Activated naive CD4-positive, alpha-beta T cell treated with anti-CD3 and anti-CD28 coated beads, Interleukin-2, amount 10 ng/mL, durations not matched to agents 7 days and 5 days (primary cell): ENCODE data around the gene MX1.

Experiments
- CTCF ChIA-PET: fragments of 350-600 bp; sonication (Branson Sonifier 250); formaldehyde crosslinking; loops from one replicate; lab custom pipeline; 2021; ENCODE audit warnings: antibody characterized with exemption; lab: Charles Lee
- DNase-seq: peaks from one replicate; pipeline ENCODE4 v3.0.0-alpha.2; 2020
- H3K27ac Mint-ChIP-seq: one replicate; pipeline ENCODE4 v1.8.0; 2021; ENCODE audit warnings: mild to moderate bottlenecking, moderate library complexity, mixed read lengths
- H3K27me3 Mint-ChIP-seq: one replicate; pipeline ENCODE4 v1.8.0; 2021; ENCODE audit warnings: mild to moderate bottlenecking, mixed read lengths
- H3K36me3 Mint-ChIP-seq: one replicate; pipeline ENCODE4 v1.8.0; 2021; ENCODE audit warnings: mixed read lengths
- H3K4me1 Mint-ChIP-seq: one replicate; pipeline ENCODE4 v1.8.0; 2021; ENCODE audit warnings: mixed read lengths
- H3K4me3 Mint-ChIP-seq: one replicate; pipeline ENCODE4 v1.8.0; 2021; ENCODE audit warnings: mild to moderate bottlenecking, moderate library complexity, mixed read lengths
- H3K9me3 Mint-ChIP-seq: one replicate; pipeline ENCODE4 v1.8.0; 2021; ENCODE audit warnings: mixed read lengths

MX1 gene

DNA sequence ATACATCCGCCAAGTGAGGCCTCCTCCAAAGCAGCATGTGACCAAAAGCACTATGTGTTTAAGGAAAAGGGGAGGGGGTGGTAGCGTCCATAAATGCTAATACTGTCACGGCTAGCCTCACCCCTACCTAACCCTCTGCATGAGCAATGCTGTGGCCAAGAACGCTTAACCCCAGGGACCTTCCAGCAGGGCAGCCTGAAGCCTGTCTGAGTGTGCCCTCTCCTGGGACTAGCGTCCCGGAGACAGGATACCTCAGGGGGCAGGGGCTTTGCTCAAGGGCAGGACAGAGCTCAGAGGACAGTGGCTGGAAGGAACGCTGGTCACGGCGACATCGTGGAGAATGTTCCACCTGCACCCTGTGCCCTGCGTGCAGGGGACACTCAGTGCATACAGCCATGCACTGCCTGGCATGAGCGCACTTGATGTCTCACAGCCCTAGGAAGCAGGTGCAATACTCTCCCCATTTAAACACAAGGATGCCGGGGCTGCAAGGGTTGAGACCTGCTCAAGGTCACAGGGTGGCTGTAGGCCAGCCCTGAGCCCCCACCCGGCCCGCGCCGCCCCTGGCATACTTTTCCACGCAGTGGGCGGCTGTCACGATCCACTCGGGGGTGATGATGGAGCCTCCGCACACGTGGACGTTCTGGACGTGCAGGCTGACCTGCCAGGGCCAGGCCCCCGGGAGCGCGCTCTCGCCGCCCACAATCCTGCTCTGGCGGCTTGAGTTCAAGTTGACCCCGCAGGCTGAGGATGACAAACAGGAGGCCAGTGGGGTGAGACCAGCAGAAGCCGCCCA, 46.9 kb downstream of the MX1 start:
- Mint-ChIP-seq H3K27ac (no peak overlapping the region), H3K36me3 (no peaks in the 10 kb centered on the region), H3K27me3 (peaks cover 47% of the 10 kb centered on the region), H3K9me3 (no peaks in the 10 kb centered on the region), H3K4me3 (no peak overlapping the region), H3K4me1 (peaks cover 12% of the 10 kb centered on the region)
- no peak for DNase-seq
- CTCF ChIA-PET: no interaction called here

DNA sequence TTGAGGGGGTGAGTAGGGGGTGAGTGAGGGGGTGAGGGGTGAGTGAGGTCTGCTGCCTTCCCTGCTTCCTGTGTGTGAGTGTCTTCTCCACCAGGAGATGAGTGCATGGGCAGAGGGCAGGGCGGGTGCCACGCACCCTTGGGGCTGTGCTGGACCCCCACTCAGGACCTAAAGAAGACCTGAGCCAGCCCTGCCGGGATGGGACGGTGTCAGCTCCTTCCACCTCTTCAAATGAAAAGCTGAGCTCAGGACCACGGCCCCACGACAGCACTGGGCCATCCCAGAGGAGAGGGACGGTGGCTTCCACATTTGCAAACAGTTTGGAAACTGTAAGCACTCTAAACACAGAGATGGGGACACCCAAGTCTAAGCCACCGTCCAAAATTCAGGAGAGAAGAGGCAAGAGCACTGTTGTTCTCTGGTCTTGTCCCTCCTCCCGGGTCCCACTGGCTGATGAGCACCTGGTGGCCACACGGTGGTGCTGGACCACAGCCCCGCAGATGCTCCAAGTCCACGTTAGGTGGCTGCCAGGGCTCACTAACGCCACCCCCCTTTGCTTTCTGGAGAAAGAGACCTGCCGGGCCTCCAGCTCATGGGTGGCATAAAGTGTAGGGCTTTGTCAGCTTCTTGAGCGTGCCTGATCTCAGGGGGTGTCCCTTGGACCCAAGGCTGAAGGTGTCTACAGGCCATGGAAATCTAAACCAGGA, 49.8 kb downstream of the MX1 start:
- no peak for DNase-seq
- H3K4me3 Mint-ChIP-seq: no peak overlapping the region
- CTCF ChIA-PET: interaction anchor here (0.8 to 1.0 kb wide), 2 partner anchors 190 to 192 kb away, joined by 3 to 4 read pairs; no protein-coding TSS in a partner anchor
- H3K27me3 Mint-ChIP-seq: peaks cover 44% of the 10 kb centered on the region
- H3K27ac Mint-ChIP-seq: no peak overlapping the region
- no peaks in the 10 kb centered on the region for H3K36me3 Mint-ChIP-seq
- peaks cover 13% of the 10 kb centered on the region for H3K4me1 Mint-ChIP-seq
- no peaks in the 10 kb centered on the region for H3K9me3 Mint-ChIP-seq

DNA sequence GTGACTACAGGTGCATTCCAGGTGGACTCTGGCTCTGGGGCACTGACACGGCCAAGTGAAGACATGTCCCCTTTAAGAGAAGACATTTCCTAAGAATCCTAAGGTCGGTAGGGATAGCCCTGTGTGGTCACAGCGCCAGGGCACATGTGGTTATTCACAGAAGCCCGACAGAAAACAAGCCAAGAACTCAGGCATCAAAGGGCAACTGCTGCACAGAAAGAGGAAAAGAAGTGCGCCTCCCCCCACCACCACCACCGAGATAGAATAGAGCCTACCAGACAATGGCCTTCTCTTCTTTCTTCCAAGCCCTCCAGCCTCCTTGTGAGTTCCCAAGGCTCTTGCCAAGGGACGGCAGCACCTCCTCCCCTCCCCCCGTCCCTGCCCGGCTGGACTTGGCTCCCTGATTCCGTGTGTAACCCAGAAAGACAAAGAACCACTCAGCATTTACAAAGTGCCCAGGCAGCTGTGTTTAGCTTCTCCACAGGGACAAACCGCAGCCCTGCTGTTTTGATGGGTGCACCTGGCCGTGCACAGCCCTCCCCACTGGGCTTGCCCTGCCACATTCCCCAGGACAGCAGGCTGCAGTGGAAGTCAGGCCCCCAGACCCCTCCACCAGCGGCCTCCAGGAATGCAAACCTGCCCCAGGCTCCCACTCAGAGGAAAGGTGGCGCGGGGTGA, 51.7 kb downstream of the MX1 start:
- H3K27ac Mint-ChIP-seq: no peak overlapping the region
- no peaks in the 10 kb centered on the region for H3K36me3 Mint-ChIP-seq
- peaks cover 13% of the 10 kb centered on the region for H3K4me1 Mint-ChIP-seq
- no peaks in the 10 kb centered on the region for H3K9me3 Mint-ChIP-seq
- no peak overlapping the region for H3K4me3 Mint-ChIP-seq
- peaks cover 44% of the 10 kb centered on the region for H3K27me3 Mint-ChIP-seq
- CTCF ChIA-PET: no interaction called here
- DNase-seq: no peak

DNA sequence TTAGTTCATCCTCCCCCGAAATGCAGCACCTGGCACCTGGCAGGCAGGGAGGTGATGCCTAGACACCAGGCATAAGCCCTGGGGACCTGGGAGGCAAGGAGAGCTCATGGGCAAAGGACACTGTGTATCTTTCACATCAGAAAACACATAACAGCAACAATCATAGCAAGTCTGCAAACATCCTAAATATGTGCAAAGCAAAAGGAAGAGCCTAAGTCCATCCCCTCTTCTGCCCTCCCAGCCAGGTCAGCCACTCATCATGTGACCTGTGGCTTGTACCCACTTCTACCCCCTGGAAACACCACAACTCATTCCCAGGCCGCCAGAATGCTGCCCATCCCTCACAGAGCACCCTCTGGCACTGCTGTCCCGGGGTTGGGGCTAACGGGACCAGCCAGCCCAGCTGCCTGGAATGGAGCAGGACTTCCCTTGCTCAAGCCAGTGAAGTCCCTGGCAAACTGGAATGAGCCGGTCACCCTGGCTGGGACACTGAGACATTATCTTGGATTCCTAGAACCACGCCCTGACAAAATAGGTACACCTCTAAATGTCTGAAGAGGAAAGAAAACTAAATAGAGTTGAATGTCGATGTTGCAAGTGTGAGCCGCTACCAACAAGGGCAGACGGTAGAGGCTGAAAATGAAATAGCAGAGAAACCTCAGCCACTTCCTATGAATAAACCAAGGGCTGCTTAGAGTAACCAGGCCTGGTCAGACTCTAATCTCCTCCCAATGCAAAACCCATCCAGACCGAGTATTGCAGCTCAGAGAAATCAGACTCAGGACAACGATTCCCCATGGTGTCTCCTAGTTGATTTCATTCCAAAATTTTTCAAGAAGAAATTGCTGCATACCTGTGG, 52.5 kb downstream of the MX1 start:
- Mint-ChIP-seq H3K27me3 (peaks cover 44% of the 10 kb centered on the region), H3K9me3 (no peaks in the 10 kb centered on the region), H3K4me3 (no peak overlapping the region), H3K27ac (no peak overlapping the region), H3K4me1 (peaks cover 13% of the 10 kb centered on the region), H3K36me3 (no peaks in the 10 kb centered on the region)
- CTCF ChIA-PET: no interaction called here
- DNase-seq: no peak

DNA sequence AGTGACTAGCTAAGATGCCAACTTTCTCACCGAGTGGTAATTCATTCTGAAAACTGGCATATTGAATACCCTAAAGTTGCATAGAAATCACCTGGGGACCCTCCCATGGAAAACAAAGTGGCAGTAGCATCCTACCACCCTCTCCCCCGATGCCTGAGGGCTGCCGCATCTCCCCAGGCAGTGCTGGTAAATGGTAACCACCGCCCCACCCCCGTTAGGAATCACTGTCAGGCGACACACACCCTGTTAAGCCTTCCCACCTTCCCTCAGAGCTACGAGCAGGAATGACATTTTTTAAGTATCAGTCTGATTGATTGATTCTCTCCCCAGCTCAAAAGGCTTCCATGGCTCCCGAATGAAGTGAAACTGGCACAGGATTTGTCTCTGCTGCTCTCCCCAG, 53.6 kb downstream of the MX1 start:
- no peaks in the 10 kb centered on the region for H3K36me3 Mint-ChIP-seq
- H3K27me3 Mint-ChIP-seq: peaks cover 44% of the 10 kb centered on the region
- H3K9me3 Mint-ChIP-seq: no peaks in the 10 kb centered on the region
- peaks cover 13% of the 10 kb centered on the region for H3K4me1 Mint-ChIP-seq
- no peak overlapping the region for H3K27ac Mint-ChIP-seq
- no peak overlapping the region for H3K4me3 Mint-ChIP-seq
- no peak for DNase-seq
- CTCF ChIA-PET: no interaction called here

DNA sequence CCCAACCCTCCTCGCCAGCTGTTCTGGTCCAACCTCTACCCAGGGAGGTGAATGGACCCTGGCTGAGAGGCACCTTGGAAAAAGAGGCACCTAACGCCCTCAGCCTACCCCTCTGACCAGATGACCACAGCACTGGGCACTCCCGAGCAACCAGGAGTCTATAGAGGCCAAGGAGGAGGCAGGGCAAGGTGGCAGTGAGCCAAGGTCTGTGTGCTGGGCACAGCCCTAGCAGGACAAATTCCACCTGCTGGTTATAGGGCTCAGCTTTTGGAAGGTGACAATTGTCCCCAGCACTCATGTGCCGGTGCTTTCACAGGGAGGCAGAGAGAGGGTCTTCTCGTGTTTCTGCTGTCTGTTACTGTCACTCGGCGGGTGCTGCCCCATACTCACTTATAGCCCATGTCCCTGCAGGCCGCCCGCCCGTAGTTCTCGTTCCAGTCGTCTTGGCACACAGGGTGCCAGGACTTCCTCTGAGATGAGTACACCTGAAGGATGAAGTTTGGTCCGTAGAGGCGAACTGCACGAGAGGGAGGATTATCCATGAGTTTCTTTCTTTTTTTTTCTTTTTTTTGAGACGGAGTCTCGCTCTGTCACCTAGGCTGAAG, 54.1 kb downstream of the MX1 start:
- DNase-seq: no peak
- no peak overlapping the region for H3K27ac Mint-ChIP-seq

DNA sequence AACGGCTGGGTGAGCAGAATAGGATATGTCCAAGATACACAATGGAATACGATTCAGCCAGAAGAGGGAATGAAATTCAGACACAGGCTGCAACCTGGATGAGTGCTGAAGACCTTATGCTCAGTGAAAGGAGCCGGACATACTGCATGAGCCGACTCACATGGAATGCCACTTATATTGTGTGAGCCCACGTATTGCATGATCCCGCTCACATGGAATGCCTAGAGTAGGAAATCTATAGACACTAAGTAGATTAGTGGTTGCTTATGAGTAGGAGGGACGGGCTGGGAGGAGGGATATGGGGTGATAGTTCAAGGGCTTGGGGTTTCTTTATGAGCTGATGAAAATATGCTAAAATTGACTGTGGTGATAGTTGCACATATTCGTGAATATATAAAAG, 55.2 kb downstream of the MX1 start:
- no peaks in the 10 kb centered on the region for H3K9me3 Mint-ChIP-seq
- peaks cover 39% of the 10 kb centered on the region for H3K27me3 Mint-ChIP-seq
- H3K4me1 Mint-ChIP-seq: peaks cover 13% of the 10 kb centered on the region
- no peak overlapping the region for H3K4me3 Mint-ChIP-seq
- no peak overlapping the region for H3K27ac Mint-ChIP-seq
- CTCF ChIA-PET: no interaction called here
- DNase-seq: no peak
- no peaks in the 10 kb centered on the region for H3K36me3 Mint-ChIP-seq

More for the DNA sequence above, 54.1 kb downstream of the MX1 start:
- no peaks in the 10 kb centered on the region for H3K36me3 Mint-ChIP-seq
- CTCF ChIA-PET: no interaction called here
- H3K4me1 Mint-ChIP-seq: peaks cover 13% of the 10 kb centered on the region
- H3K9me3 Mint-ChIP-seq: no peaks in the 10 kb centered on the region
- peaks cover 44% of the 10 kb centered on the region for H3K27me3 Mint-ChIP-seq
- no peak overlapping the region for H3K4me3 Mint-ChIP-seq

DNA sequence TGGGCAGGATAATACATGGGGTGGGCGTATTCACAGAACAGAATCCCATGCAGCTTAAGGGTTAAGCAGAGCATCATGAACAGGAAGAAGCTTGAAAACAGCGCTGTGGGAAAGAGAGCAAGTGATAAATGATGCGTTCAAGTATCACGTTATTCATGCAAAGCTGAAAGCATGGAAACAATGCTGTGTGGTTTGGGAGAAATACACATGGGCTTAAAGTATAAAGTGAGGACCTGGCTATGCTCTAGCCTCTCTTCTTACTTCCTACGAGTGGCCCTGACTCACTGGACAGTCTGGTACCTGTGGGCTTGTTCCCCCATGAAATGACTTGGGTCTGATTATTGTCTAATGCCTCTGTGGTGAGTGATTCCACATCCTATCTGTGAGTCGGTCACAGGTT, 56.3 kb downstream of the MX1 start:
- H3K36me3 Mint-ChIP-seq: no peaks in the 10 kb centered on the region
- no peak for DNase-seq
- H3K9me3 Mint-ChIP-seq: no peaks in the 10 kb centered on the region
- peaks cover 12% of the 10 kb centered on the region for H3K4me1 Mint-ChIP-seq
- CTCF ChIA-PET: no interaction called here
- H3K27ac Mint-ChIP-seq: no peak overlapping the region
- no peak overlapping the region for H3K4me3 Mint-ChIP-seq
- peaks cover 33% of the 10 kb centered on the region for H3K27me3 Mint-ChIP-seq

DNA sequence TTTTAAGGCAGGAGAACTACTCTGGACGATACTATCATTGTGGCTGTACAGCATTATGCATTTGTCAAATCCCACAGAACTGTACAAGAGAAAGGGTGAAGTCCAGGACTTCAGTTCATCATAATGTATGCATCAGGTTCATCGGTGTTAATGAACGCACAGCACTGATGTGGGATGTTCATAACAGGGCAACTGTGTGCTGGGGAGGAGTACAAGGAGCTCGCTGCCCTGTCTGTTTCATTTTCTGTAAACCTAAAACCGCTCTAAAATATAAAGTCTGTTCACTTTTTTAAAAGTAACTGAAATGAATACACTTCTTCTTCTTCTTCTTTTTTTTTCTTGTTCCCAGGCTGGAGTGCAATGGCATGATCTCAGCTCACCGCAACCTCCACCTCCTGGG, 56.9 kb downstream of the MX1 start:
- no peak overlapping the region for H3K4me3 Mint-ChIP-seq
- H3K36me3 Mint-ChIP-seq: no peaks in the 10 kb centered on the region
- no peak overlapping the region for H3K27ac Mint-ChIP-seq
- no peak for DNase-seq
- CTCF ChIA-PET: no interaction called here
- no peaks in the 10 kb centered on the region for H3K9me3 Mint-ChIP-seq
- H3K27me3 Mint-ChIP-seq: peaks cover 27% of the 10 kb centered on the region
- peaks cover 5% of the 10 kb centered on the region for H3K4me1 Mint-ChIP-seq

DNA sequence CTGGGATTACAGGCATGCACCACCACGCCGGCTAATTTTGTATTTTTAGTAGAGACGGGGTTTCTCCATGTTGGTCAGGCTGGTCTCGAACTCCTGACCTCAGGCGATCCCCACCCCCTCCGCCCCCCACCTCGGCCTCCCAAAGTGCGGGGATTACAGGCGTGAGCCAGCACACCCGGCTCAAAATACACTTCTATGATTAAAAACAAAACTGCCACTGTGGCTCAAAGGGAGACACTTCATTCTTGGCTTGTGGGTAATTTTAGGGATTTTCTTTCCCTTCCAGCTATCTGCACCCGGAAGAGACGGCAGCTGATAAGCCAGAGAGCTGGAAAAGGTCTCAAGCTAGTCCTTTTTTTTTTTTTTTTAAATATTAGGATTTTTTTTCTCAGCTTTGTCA, 57.4 kb downstream of the MX1 start:
- no peaks in the 10 kb centered on the region for H3K36me3 Mint-ChIP-seq
- CTCF ChIA-PET: no interaction called here
- peaks cover 22% of the 10 kb centered on the region for H3K27me3 Mint-ChIP-seq
- DNase-seq: no peak
- peaks cover 3% of the 10 kb centered on the region for H3K4me1 Mint-ChIP-seq
- H3K9me3 Mint-ChIP-seq: no peaks in the 10 kb centered on the region
- no peak overlapping the region for H3K4me3 Mint-ChIP-seq
- no peak overlapping the region for H3K27ac Mint-ChIP-seq

DNA sequence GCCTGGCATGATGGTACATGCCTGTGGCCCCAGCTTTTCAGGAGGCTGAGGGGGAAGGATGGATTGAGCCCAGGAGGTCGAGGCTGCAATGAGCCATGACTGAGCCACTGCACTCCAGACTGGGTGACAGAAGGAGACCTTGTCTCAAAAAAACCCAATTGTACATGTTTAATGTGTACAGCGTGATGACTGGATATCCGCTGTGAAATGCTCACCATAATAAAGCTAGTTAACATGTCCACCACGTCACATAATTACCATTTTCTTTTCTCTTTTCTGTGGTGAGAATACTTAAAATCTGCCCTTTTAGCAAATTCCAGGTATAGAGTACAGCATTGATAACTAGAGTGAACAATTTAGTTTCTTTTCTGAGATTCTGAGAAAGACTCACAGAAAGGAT, 57.9 kb downstream of the MX1 start:
- H3K4me3 Mint-ChIP-seq: no peak overlapping the region

DNA sequence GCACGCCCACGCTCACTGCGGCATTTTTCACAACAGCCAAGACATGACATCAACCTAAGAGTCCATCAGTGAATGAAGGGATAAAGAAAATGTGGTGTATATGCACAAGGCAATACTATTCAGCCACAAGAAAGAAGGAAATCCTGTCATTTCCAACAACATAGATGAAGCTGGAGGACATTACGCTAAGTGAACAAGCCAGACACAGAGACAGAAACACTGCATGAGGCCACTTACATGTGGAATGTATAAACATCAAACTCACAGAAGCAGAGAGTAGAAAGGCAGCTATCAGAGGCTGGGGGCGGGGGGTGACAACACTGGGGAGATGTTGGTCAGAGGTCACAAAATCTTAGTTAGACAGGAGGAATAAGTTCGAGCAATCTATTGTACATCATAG, 61.0 kb downstream of the MX1 start:
- Mint-ChIP-seq H3K27ac (no peak overlapping the region), H3K4me3 (no peak overlapping the region), H3K36me3 (no peaks in the 10 kb centered on the region), H3K4me1 (no peaks in the 10 kb centered on the region), H3K27me3 (peaks cover 3% of the 10 kb centered on the region), H3K9me3 (no peaks in the 10 kb centered on the region)
- no peak for DNase-seq
- CTCF ChIA-PET: no interaction called here

More for the DNA sequence above, 57.9 kb downstream of the MX1 start:
- Mint-ChIP-seq H3K27me3 (peaks cover 20% of the 10 kb centered on the region), H3K4me1 (no peaks in the 10 kb centered on the region), H3K27ac (no peak overlapping the region), H3K36me3 (no peaks in the 10 kb centered on the region), H3K9me3 (no peaks in the 10 kb centered on the region)
- CTCF ChIA-PET: no interaction called here
- no peak for DNase-seq

DNA sequence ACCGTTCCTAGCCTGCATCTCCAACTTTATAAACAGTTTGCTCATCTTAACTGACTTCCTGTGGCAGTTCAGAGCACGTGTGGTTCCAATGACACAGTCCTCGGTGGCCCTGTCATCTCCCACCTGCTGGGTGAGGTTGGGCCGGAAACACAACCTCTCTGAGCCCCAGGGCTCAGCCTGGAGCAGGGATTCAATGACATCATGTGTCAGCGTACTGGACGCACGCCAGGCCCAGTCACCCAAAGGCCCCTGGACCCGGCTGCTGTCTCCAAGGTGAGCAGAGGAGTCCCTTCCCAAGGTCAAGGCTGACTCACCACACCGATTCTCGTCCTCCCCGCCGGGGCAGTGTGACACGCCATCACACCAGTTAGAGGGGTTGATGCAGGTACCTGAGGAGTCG, 62.0 kb downstream of the MX1 start:
- no peaks in the 10 kb centered on the region for H3K27me3 Mint-ChIP-seq
- no peak for DNase-seq
- CTCF ChIA-PET: no interaction called here
- H3K27ac Mint-ChIP-seq: no peak overlapping the region
- no peaks in the 10 kb centered on the region for H3K9me3 Mint-ChIP-seq
- H3K4me1 Mint-ChIP-seq: no peaks in the 10 kb centered on the region
- no peaks in the 10 kb centered on the region for H3K36me3 Mint-ChIP-seq
- no peak overlapping the region for H3K4me3 Mint-ChIP-seq
